ENCODE results near the gene SLC12A2.

SLC12A2 gene

DNA sequence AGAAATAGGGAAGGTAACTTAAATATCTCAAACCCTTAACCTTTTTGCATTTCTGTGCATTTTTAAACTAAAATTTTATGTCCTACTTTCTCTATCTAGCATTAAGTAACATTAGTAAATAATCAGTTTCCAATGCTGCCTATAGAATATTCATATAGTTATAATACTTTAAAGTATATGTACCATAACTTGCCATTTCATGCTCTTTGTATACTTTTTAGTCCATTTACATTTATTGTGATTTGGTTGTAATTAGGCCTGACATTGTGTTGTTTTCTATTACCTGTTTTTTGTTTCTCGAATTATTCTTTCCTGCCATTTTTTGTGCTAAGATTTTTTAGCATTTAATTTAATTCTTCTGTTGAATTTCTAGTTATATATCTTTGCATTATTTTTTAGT is 13.7 kb downstream of the SLC12A2 start:
- DNase-seq (ENCODE audit: low read depth), result no peak

DNA sequence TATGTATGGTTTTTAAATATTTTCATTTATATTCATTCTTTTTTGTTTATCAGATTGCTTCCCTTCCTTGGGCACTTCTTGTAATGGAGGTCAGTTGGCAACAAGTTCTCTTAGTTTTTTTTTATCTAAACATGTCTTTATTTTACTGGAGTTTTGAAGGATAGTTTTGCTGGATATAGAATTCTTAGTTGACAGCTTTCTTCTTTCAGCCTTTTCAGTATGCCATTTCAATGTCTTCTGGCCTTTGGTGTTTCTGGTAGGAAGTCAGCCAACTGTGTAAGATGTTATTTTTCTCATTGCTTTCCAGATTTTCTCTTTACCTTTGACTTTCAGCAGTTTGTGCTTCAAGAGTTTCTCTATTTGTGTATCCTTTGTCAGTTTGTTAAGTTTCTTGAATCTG is 14.2 kb downstream of the SLC12A2 start:
- no peak for DNase-seq (ENCODE audit: low read depth)

DNA sequence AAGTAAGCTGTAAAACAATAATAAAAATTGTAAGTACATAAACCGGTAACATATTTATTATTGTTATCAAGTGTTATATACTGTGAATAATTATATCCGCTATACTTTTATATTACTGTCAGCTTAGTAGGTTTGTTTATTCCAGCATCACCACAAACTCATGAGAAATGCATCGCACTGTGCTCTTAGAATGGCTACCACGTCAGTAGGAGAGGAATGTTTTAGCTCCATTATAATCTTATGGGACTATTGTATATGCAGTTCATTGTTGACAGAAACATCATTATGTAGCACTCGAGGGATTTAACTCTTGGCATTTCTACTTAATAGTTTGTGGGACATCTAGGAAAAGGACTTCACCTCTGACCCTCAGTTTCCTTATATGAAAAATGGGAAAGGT is 16.4 kb downstream of the SLC12A2 start:
- DNase-seq (ENCODE audit: low read depth), result no peak

- DNase-seq (ENCODE audit: low read depth), result no peak
These were observed 17.4 kb downstream of the SLC12A2 start for GRCh38 chr5:128100860-128101557.

GRCh38 chr5:128101676-128102075 is 18.1 kb downstream of the SLC12A2 start:
- no peak for DNase-seq (ENCODE audit: low read depth)

- no peak for DNase-seq (ENCODE audit: low read depth)
These were observed 21.6 kb downstream of the SLC12A2 start for GRCh38 chr5:128105203-128105602.

DNA sequence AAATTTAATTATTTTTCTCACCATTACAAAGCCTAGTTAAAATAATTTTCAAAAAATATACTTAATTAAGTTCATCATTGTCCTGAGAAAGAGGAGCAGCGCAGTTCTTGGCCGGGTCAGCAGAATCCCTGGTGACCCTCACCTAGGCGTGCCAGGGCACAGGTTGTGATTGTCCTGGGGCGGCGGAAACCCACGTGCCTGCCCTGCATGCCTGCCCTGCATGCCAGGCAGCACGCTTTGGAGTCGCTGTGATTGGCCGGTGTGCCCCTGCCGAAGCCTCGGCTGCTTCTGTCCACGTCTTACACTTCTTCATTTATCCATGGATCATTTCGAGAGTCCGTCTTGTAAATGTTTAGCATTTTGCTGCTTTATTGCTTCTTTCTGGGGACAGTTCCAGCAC is 25.6 kb downstream of the SLC12A2 start:
- DNase-seq (ENCODE audit: low read depth), result no peak

GRCh38 chr5:128109766-128110165 is 26.2 kb downstream of the SLC12A2 start:
- no peak for DNase-seq (ENCODE audit: low read depth)

GRCh38 chr5:128111818-128112448 is 28.4 kb downstream of the SLC12A2 start:
- no peak for DNase-seq (ENCODE audit: low read depth)

GRCh38 chr5:128116445-128116844 is 32.9 kb downstream of the SLC12A2 start:
- DNase-seq (ENCODE audit: low read depth), result no peak

DNA sequence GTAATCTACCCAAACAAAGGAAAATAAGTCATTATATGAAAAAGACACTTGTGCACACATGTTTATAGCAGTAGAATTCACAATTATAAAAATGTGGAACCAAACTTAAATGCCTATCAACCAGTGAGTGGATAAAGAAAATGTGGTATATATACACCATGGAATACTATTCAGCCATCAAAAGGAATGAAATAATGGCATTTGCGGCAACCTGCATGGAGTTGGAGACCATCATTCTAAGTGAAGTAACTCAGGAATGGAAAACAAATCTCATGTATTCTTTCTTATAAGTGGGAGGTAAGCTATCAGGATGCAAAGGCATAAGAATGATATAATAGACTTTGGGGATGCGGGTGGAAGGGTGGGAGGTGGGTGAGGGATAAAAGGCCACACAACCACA is 34.6 kb downstream of the SLC12A2 start:
- DNase-seq (ENCODE audit: low read depth), result no peak

DNA sequence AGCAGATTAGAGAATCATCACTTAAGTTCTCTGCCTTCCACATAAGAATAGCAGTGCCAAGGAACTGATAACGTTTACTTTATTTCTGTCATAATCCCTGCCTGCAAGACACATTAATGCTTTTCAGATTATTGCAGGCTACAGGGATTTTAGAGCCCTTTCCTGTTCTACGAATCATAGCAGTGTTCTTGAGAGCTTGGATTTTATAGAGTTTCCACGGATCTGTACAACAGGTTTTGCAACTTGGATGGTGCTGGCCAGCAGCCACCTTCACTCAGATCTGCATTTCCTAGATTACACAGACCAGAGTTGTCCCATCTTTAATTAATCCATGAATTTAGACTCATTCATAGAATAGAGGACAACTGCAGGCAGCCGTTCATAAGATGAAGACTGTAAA is 38.1 kb downstream of the SLC12A2 start:
- no peak for DNase-seq (ENCODE audit: low read depth)

DNA sequence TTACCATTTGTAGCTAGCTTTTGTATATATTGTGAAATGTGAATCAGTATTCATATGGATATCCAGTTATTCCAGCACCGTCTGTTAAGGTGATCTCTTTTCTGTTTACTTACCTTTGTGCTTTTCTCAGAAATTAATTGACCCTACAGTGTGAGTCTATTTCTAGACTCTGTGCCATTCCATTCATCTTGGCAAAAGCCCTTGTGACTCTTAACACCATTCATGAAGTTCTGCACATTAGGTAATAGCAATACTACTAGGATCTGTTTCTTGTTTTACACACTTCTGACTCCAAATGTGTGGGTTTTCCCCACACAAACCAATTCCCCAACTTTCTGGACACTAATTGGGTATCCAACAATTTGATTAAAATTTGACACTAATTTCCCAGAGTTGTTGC is 40.4 kb downstream of the SLC12A2 start:
- DNase-seq (ENCODE audit: low read depth), result no peak

DNA sequence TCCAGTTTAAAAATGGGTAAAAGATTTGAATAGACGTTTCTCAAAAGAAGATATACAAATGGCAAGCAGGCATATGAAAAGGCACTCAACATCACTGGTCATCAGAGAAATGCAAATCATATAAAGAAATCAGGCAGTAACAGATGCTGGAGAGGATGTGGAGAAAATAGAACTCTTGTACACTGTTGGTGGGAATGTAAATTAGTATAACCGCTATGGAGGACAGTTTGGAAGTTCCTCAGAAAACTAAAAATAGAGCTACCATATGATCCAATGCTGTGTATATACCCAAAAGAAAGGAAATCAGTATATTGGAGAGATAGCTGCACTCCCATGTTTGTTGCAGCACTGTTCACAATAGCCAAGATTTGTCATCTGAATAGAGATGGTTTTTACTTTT is 42.7 kb downstream of the SLC12A2 start:
- no peak for DNase-seq (ENCODE audit: low read depth)

- DNase-seq (ENCODE audit: low read depth), result no peak
These were observed 48.9 kb downstream of the SLC12A2 start for GRCh38 chr5:128132499-128132898.

DNA sequence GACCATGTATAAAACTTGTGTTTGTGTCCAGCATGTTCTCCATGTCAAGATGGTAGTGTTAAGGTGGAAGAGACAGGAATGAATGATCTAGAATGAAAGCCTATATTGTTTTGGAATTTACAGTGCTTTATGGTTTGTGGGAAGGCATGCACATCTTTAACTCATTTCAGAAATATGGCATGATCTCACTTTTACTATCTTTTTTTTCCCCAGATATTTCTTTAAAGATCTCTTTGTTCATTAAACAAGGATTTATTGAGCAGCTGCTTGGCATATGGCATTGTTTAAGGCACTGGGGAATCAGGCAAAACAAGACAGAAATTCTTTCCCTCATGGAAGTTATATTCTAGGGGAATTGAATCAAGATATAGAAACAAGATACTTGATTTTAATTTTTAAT is 51.7 kb downstream of the SLC12A2 start:
- DNase-seq (ENCODE audit: low read depth), result no peak

- no peak for DNase-seq (ENCODE audit: low read depth)
These were observed 60.3 kb downstream of the SLC12A2 start for GRCh38 chr5:128143911-128144310.

DNA sequence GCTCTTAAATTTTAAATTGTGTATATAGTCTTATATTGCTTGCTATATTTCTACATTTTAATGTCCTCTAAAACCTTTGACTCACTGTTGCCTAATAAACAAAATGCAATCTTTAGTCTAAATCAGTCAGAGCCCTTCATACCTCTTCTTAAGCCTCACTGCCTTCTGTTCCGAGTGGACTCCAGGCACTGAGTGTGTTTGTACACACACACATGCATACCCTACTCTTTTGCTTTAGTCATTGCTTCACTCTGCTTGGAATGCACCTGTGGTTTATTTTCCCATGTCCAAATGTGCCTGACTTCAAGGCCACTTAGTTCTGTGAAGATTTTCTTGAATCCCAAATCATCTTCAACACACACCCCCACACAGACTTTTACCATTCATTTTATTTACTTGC is 60.9 kb downstream of the SLC12A2 start:
- no peak for DNase-seq (ENCODE audit: low read depth)

DNA sequence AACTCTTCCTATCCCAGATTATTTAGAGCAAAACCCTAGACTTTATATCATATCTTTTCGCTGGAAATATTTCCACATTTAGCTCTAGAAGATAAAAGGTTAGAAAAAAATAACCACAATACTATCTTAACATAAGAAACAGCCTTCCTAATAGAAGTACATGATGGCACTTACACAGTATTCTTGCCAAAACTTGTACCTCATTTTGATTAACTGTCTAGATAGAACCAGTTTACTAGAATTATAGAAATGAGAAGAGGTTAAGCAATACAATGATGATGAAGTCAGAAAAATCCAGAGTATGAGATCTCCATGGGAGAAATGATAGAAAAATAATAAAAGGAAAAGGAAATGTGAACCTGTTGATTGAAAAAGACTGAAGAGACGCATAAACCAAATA is 63.1 kb downstream of the SLC12A2 start:
- no peak for DNase-seq (ENCODE audit: low read depth)

DNA sequence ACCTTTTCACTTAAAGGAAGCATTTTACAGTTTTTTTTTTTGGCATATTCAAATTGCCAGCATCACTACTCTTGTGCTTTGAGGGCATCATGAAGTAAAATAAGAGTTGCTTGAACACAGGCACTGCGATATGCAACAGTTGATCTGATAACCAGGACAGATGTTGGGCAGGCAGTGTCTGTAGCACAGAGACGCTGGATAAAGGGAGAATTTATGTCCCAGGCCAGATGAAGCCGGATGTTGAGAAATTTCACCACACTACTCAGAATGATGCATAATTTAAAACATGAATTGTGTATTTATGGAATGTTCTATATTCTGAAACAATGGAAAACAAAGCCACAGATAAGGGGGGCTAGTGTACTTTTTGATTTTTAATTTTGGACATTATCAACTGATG is 71.4 kb downstream of the SLC12A2 start:
- no peak for DNase-seq (ENCODE audit: low read depth)

DNA sequence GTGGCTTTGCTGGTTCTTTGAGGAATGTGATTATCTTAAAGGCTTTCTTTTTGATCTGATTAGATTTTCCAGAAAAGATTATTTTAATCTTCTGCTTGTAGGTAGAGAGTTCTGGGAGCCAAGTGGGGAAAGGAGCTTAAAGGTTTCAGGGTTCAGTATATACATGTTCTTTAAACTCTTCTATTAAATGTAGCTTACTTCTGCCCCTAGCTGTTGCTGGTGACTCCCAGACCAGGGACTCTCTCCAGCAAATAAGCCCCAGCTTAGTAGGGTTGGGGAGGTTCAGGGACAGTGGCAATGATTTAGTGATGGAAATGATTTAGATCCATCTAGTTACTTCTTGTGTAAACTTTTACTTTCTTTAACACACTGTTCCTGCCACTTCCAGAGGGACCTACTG is 72.2 kb downstream of the SLC12A2 start:
- no peak for DNase-seq (ENCODE audit: low read depth)

GRCh38 chr5:128156521-128156920 is 73.0 kb downstream of the SLC12A2 start:
- no peak for DNase-seq (ENCODE audit: low read depth)

GRCh38 chr5:128158342-128158741 is 74.8 kb downstream of the SLC12A2 start:
- no peak for DNase-seq (ENCODE audit: low read depth)

GRCh38 chr5:128163991-128164390 is 80.4 kb downstream of the SLC12A2 start:
- no peak for DNase-seq (ENCODE audit: low read depth)

Measured in stimulated activated CD8-positive, alpha-beta memory T cell treated with anti-CD3 and anti-CD28 coated beads, Interleukin-12 subunit alpha, Interleukin-12 subunit beta, amount 100 ng/mL, for 4 hours (primary cell).